OCI-LY7 (cell line): ENCODE measurements around the gene DIP2C. TPM values are rescaled to one million over a fixed set of nuclear protein-coding genes. Genes with fewer than 3 reads are reported as not detected.

Source experiments
- BruUV-seq: library from RNA; stranded (reverse); fragments of 400-500 nt; replicated peaks from 2 replicates; lab custom pipeline; 2021; lab: Mats Ljungman, UMichigan
- CTCF ChIA-PET: fragments of 300-600 bp; sonication (Branson Sonifier 250); formaldehyde crosslinking; loops from one replicate; lab custom pipeline; 2022; ENCODE audit warnings: antibody characterized with exemption; ENCODE audit not compliant: unreplicated experiment; lab: Charles Lee
- POLR2A ChIA-PET: fragments of 300-600 bp; sonication (Branson Sonifier 250); formaldehyde crosslinking; loops from one replicate; lab custom pipeline; 2022; ENCODE audit warnings: antibody characterized with exemption; lab: Charles Lee
- DNase-seq: peaks from one replicate; pipeline ENCODE4 v3.0.0-alpha.2; 2015; ENCODE audit warnings: low spot score
- H2AFZ ChIP-seq: fragments of 200-600 bp; sonication (generic), shearing (Covaris generic); 2 replicates; pipeline ENCODE4 v1.6.1; 2014; ENCODE audit warnings: mild to moderate bottlenecking, antibody characterized with exemption, low read length, moderate library complexity
- H3K27ac ChIP-seq: fragments of 200-600 bp; sonication (generic); 2 replicates; pipeline ENCODE4 v1.5.1; 2014; ENCODE audit warnings: mixed run types, low read depth, mild to moderate bottlenecking, moderate library complexity, low read length, inconsistent platforms; ENCODE audit not compliant: poor library complexity, severe bottlenecking
- H3K36me3 ChIP-seq: fragments of 200-600 bp; sonication (generic); 2 replicates; pipeline ENCODE4 v1.6.1; 2014; ENCODE audit warnings: mild to moderate bottlenecking, antibody characterized with exemption, low read length, moderate library complexity, mixed read lengths; ENCODE audit not compliant: insufficient read depth
- H3K4me1 ChIP-seq: fragments of 200-600 bp; sonication (generic); 2 replicates; pipeline ENCODE4 v1.5.1; 2014; ENCODE audit warnings: mild to moderate bottlenecking, low read length; ENCODE audit not compliant: insufficient read depth, poor library complexity, severe bottlenecking
- H3K4me2 ChIP-seq: fragments of 200-600 bp; sonication (generic); 2 replicates; pipeline ENCODE4 v1.6.1; 2014; ENCODE audit warnings: mild to moderate bottlenecking, low read length
- H3K4me3 ChIP-seq: fragments of 200-600 bp; sonication (generic); 2 replicates; pipeline ENCODE4 v1.5.1; 2014; ENCODE audit warnings: mild to moderate bottlenecking, low read depth, low read length; ENCODE audit not compliant: poor library complexity, severe bottlenecking
- H3K79me2 ChIP-seq: fragments of 200-600 bp; sonication (generic); 2 replicates; pipeline ENCODE4 v1.6.1; 2016; ENCODE audit warnings: low read depth, mild to moderate bottlenecking, low read length, moderate library complexity, mixed read lengths; ENCODE audit not compliant: insufficient read depth
- H3K9me2 ChIP-seq: fragments of 200-600 bp; sonication (generic); 2 replicates; pipeline ENCODE4 v1.6.1; 2016; ENCODE audit warnings: mild to moderate bottlenecking, low read length, mixed read lengths; ENCODE audit not compliant: insufficient read depth
- H3K9me3 ChIP-seq: fragments of 200-600 bp; sonication (generic); 2 replicates; pipeline ENCODE4 v1.6.1; 2014; ENCODE audit warnings: mild to moderate bottlenecking, mixed run types, low read length, mixed read lengths
- H4K20me1 ChIP-seq: fragments of 200-600 bp; sonication (generic); 2 replicates; pipeline ENCODE4 v1.6.1; 2014; ENCODE audit warnings: mild to moderate bottlenecking, antibody characterized with exemption, low read length, moderate library complexity, mixed read lengths; ENCODE audit not compliant: insufficient read depth
- CTCF ChIP-seq: fragments of 200-600 bp; sonication (generic); conservative IDR thresholded peaks from 2 replicates; pipeline ENCODE4 v1.5.1; 2014; ENCODE audit warnings: mild to moderate bottlenecking, antibody characterized with exemption, low read length, moderate library complexity, mixed read lengths
- EZH2phosphoT487 ChIP-seq: fragments of 200-600 bp; sonication (generic); IDR thresholded peaks from 2 replicates; pipeline ENCODE4 v1.6.1; 2018; ENCODE audit warnings: low read depth, borderline replicate concordance, mild to moderate bottlenecking, mixed run types, antibody characterized with exemption, low read length, moderate library complexity, mixed read lengths
- intact Hi-C: fragments of 100-400 bp; cut with micrococcal nuclease; formaldehyde crosslinking; loops from one replicate; pipeline ENCODE4 v1.10.0; 2022; ENCODE audit not compliant: unreplicated experiment
- total RNA-seq, 2 experiments: library from RNA; depleted of rRNA in 1 of 2; stranded (reverse); fragments of >200 nt in 1 of 2; shearing (Covaris generic) in 1 of 2; gene quantifications; 2 replicates each; pipeline ENCODE4 v1.2.3, GENCODE V29; 2014 to 2022

The DIP2C gene
- total RNA-seq, 2 experiments from 2014 or later = 10.9 to 29.5 TPM

GRCh38 chr10:526651-527312 lies 162.7 kb downstream of the DIP2C start:
- peak; percentile 87 for DNase-seq
- ChIA-PET POLR2A (interaction anchor here (0.7 to 6.7 kb wide), 4 partner anchors 8 to 122 kb away, joined by 3 to 136 read pairs (median 4); no protein-coding TSS in a partner anchor), CTCF (interaction anchor here (0.6 to 2.0 kb wide), 6 partner anchors 10 to 70 kb away, joined by 3 to 13 read pairs (median 5); no protein-coding TSS in a partner anchor)

GRCh38 chr10:525565-526315 lies 163.7 kb downstream of the DIP2C start:
- H3K9me2 ChIP-seq = no peaks in the 10 kb centered on the region
- peak overlapping the region; percentile 49 for H3K27ac ChIP-seq
- intact Hi-C loops = loop anchor here (1.0 to 5.0 kb wide), 3 partner anchors 14 to 158 kb away; no protein-coding TSS in a partner anchor
- peak overlapping the region; percentile 20 for H3K4me3 ChIP-seq
- TF ChIP-seq EZH2phosphoT487 = no peak
- TF ChIP-seq CTCF = no peak
- H3K4me2 ChIP-seq = peak overlapping the region; percentile 63
- no peaks in the 10 kb centered on the region for H4K20me1 ChIP-seq
- CTCF ChIA-PET = interaction anchor here (1.1 kb wide), 1 partner anchor 12 kb away, joined by 3 read pairs; no protein-coding TSS in a partner anchor
- BruUV-seq = TSS peak; percentile 68
- POLR2A ChIA-PET = interaction anchor here (0.7 to 6.7 kb wide), 11 partner anchors 10 to 524 kb away, joined by 3 to 136 read pairs (median 3); no protein-coding TSS in a partner anchor
- peaks cover 70% of the 10 kb centered on the region for H3K4me1 ChIP-seq
- H3K36me3 ChIP-seq = no peaks in the 10 kb centered on the region
- DNase-seq = peak; percentile 44
- H2AFZ ChIP-seq = peak overlapping the region; percentile 27; the same call in 1 of the 2 replicates
- H3K79me2 ChIP-seq = no peaks in the 10 kb centered on the region
- H3K9me3 ChIP-seq = no peaks in the 10 kb centered on the region

More at GRCh38 chr10:526651-527312, 162.7 kb downstream of the DIP2C start:
- Histone ChIP-seq H3K9me2 (no peaks in the 10 kb centered on the region), H3K4me3 (peak overlapping the region; percentile 24), H3K4me2 (peak overlapping the region; percentile 63), H2AFZ (peak overlapping the region; percentile 59; the same call in 1 of the 2 replicates), H4K20me1 (no peaks in the 10 kb centered on the region), H3K36me3 (no peaks in the 10 kb centered on the region), H3K4me1 (peaks cover 59% of the 10 kb centered on the region), H3K79me2 (no peaks in the 10 kb centered on the region), H3K27ac (peak overlapping the region; percentile 49), H3K9me3 (no peaks in the 10 kb centered on the region)
- intact Hi-C loops = loop anchor here (1.0 to 5.0 kb wide), 3 partner anchors 15 to 159 kb away; no protein-coding TSS in a partner anchor
- no TSS peak for BruUV-seq
- TF ChIP-seq EZH2phosphoT487 (no peak), CTCF (peak; percentile 88)
